ENCODE measurements around the gene TMEM132D.

DNA sequence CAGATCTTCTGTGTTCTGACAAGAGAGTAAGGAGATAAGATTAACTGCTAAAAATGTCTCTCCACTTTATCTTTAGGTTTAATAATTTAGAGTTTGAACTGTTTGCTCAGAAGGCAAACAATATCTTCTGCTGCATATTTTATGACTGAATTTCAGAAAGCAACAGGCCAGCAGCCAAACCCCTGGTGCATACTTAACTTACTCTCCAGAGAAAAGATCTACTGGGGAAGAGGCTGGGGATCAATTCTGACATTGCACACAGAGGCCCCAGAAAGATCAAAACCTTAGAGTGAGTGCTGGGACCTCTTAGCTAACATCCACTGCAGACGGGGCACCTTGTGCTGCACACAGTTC lies 518.2 kb downstream of the TMEM132D start:
- TF ChIP-seq, protein P1, sequence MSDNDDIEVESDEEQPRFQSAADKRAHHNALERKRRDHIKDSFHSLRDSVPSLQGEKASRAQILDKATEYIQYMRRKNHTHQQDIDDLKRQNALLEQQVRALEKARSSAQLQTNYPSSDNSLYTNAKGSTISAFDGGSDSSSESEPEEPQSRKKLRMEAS (IDR thresholded peaks at IDR 0.05), result no peak
- TF ChIP-seq YY1 (IDR thresholded peaks at IDR 0.05; ENCODE audit: low read depth, low read length), result no peak
- TF ChIP-seq RAD21 (IDR thresholded peaks at IDR 0.05 in 1 of 2, conservative IDR thresholded peaks at IDR 0.05 in 1 of 2; ENCODE audit: low read depth in 2 of 2, low read length in 2 of 2), result no peak
- TF ChIP-seq RNF2 (IDR thresholded peaks at IDR 0.05; ENCODE audit: borderline replicate concordance, low read depth, low read length, missing control alignments, poor library complexity, severe bottlenecking), result no peak
- TF ChIP-seq, protein P2, sequence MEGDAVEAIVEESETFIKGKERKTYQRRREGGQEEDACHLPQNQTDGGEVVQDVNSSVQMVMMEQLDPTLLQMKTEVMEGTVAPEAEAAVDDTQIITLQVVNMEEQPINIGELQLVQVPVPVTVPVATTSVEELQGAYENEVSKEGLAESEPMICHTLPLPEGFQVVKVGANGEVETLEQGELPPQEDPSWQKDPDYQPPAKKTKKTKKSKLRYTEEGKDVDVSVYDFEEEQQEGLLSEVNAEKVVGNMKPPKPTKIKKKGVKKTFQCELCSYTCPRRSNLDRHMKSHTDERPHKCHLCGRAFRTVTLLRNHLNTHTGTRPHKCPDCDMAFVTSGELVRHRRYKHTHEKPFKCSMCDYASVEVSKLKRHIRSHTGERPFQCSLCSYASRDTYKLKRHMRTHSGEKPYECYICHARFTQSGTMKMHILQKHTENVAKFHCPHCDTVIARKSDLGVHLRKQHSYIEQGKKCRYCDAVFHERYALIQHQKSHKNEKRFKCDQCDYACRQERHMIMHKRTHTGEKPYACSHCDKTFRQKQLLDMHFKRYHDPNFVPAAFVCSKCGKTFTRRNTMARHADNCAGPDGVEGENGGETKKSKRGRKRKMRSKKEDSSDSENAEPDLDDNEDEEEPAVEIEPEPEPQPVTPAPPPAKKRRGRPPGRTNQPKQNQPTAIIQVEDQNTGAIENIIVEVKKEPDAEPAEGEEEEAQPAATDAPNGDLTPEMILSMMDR (IDR thresholded peaks at IDR 0.05; ENCODE audit: control extremely low read depth in 1 of 3, insufficient read depth in 1 of 3, low read depth in 1 of 3, low read length in 3 of 3), result no peak

All from H1 (cell line).